GM21529 (cell line): Measurements from ENCODE around the gene JUN.

Source experiments
- ATAC-seq: cut with Tn5 transposase; IDR thresholded peaks from one replicate; pipeline ENCODE4 v1.9.1; 2021; ENCODE audit not compliant: unreplicated experiment

The JUN gene

DNA sequence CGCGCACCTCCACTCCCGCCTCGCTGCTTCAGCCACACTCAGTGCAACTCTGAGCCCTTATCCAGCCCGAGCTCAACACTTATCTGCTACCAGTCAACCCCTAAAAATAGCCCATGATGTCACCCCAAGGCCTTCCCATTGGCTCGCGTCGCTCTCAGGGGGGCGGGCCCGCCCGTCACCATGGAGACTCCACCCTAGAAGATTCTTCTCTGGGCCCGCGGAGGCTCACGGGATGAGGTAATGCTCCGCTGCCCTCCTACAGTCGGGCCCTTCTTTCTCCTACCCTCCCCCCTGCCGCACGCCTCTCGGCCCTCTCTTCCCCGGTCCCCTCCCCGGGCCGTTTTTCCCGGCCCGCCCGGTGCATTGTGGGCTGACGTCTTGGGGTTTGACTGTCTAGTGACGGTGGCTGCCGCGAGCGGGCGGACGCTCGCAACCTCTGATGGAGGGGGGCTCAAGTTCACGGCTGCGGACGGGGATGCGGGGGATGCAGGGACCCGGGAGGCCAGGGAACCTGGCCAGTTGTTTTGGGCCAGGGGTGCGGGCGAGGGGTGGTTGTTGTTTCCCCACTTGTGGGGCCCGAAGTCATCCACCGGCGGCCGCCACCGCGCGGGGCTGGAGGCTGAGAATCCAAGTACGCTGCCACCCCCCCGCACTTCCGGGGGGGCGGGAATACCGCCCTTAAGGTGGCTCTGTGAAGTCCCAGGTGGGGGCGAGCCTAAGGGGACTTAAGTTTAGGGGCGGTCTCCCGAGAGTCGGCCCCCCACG, at the start of gene JUN:
Gene JUN (minus strand): TSS at position 55 of the 765 bp plus-strand sequence. CDS start 977 bp downstream, outside the sequence.
- ATAC-seq, result peak; percentile 74

DNA sequence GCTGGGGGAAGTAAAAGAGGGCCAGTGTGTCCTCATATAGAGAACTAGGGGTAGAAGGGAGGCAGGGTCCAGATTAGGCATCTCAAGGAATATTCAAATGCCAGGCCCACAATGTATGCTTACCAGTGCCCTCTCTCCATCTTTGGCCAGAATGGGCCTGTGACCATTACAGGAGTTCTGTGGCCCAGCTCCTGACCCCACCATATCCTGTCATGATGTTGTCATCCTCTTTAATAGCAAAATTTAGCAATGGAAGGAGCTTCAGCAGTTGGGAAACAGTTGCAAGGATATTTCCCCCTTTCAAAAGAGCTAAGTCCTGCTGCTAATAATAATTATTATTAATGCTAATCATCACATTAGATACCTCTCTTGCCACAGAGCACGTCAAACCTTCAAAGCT, 49.3 kb upstream of the JUN start:
- ATAC-seq, result no peak

GRCh38 chr1:58830291-58830690, 46.4 kb upstream of the JUN start:
- no peak for ATAC-seq

- ATAC-seq, result no peak
Measured at GRCh38 chr1:58829866-58830265, 46.0 kb upstream of the JUN start.

DNA sequence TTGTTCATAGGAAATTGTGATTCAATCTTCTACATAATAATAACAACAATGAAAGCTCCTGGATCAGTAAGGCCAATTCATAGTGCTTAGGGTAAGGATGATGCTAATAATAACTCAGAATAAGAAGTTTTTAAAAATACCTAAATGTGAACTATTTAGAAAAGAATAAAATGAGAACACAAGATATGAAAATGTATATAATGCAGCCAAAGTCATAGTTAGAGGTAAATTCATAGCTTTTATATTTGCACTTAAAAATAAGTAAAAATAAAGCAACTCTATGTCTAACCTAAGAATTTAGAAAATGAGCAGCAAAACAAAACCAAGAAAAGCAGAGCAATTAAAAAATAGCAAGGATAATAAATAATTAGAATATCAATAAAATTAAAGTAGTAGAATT, 43.5 kb upstream of the JUN start:
- ATAC-seq, result no peak

GRCh38 chr1:58824753-58825389, 41.0 kb upstream of the JUN start:
- ATAC-seq, result no peak

GRCh38 chr1:58823481-58824010, 39.7 kb upstream of the JUN start:
- no peak for ATAC-seq

- ATAC-seq, result no peak
Measured at GRCh38 chr1:58821309-58821708, 37.5 kb upstream of the JUN start.

DNA sequence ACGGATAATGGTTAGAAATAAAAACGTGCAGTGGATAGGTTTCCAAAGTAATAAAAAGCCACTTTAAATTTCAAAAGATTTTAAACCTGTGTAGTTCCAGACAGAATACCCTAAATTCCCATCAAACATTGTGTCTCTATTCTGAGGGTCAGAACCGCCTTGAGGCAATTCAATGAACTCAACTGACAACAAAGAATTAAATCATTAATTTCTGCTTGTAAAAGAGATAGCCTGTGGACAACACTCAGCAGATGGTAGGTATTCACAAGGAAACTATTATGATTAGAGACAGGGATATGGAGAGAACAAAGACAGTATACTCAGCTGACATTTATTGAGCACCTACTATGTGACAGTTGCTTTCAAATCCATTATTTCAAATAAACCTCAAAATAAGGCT, 35.1 kb upstream of the JUN start:
- no peak for ATAC-seq

DNA sequence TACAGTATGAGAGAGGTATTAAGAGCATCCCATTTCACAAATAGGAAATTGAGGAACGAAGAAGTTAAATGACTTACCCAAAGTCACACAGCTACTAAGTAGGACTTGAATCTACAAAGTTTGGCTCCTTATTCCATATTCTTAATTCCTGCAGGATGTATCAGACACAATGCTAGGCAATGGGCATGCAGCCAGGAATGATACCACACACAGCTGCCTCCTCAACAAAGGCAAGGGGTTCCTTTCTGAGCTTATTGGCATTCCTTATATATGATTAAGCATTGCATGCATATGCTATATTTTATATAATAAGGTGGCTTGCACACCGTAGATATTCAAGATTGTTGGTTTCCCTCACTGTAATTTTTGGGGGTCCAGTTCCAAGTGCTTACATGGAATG, 34.2 kb upstream of the JUN start:
- ATAC-seq, result no peak

DNA sequence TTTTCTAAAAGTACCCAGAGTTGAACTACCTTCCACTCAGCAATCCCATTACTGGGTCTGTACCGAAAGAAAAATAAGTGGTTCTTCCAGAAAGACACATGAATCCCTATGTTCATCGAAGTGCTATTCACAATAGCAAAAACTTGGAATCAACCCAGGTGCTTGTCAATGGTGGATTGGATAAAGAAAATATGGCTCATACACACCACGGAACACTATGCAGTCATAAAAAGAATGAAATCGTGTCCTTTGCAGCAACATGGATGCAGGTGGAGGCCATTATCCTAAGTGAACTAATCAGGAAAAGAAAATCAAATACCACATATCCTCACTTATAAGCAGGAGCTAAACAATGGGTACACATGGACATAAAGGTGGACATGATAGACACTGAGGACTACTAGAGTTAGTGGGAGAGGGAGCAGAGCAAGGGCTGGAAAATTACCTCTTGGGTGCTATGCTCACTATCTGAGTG, 32.9 kb upstream of the JUN start:
- no peak for ATAC-seq

- ATAC-seq, result peak; percentile 86
Measured at GRCh38 chr1:58816072-58816746, 32.4 kb upstream of the JUN start.

DNA sequence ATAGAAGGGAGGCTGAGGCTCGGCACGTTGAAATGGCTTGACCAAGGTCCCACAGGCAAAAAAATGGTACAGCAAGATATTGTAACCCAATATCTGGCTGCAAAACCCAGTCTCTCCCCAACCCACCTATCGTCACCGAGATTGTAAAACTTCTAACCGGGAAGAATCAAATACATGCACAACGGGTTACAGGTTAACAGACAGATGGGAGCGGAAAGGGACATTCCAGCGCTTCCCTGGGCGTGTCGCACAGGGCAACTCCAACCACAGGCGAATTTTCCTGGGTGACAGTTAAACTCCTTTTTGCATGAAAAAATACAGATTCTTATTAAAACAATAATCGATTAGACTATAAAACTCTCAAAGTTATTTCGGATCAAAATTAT, 31.8 kb upstream of the JUN start:
- ATAC-seq, result peak; percentile 23

DNA sequence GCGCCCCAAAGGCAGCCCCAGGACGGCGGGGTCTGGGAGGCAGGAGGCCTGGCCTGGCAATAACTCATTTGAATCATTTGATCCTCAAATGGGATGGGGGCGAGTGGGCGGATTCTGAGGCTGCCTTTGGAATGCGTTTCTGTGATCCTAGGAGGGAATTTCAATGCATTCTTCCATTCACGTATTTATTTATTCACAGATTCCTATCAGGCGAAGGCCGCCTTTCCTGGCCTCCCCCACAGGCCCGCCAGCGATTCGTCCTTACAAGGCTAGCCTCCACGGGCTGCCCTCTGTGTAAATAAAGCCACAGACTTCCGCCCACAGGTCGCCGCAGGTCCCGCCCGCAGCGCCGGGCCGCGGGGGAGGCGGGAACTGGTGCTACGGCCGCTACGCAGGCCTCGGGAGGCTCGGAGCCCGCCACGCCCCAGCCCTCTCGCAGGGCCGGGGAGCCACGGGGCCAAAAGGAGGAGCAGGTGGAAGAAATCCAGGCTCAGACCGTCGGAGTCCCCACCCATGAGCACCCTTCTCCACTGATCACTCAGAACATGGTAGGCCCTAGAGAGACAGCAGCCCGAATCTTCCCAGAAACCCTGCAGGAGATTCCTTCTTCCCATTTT, 31.3 kb upstream of the JUN start:
- peak; percentile 53 for ATAC-seq

- ATAC-seq, result no peak
Measured at GRCh38 chr1:58814251-58815068, 30.6 kb upstream of the JUN start.

- no peak for ATAC-seq
Measured at GRCh38 chr1:58813801-58814200, 30.0 kb upstream of the JUN start.

DNA sequence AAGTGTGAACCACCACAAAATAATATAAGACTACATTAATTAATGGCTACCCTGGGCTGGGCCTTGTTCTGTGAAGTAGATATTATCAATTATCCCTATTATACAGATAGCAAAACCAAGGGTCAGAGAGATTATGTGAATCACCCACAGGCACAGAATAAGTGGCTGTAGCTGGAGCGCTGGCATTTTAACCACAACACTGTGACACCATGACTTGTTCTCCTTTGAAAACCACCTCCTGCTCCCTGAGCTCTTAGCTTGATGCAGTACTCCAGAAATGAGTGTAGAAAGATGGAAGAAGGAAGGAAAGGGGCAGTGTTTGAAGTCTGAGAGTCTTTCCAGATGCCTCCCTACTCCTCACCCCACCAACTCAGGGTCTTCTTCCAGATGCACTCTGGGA, 29.5 kb upstream of the JUN start:
- no peak for ATAC-seq

GRCh38 chr1:58812926-58813325, 29.1 kb upstream of the JUN start:
- no peak for ATAC-seq

GRCh38 chr1:58812468-58812867, 28.6 kb upstream of the JUN start:
- ATAC-seq, result no peak

GRCh38 chr1:58811303-58811702, 27.5 kb upstream of the JUN start:
- no peak for ATAC-seq
